ENCODE data around the gene SPINK1.
A peak's percentile ranks its signal among the peaks of the same experiment; 100 is the strongest.

Gene SPINK1

DNA sequence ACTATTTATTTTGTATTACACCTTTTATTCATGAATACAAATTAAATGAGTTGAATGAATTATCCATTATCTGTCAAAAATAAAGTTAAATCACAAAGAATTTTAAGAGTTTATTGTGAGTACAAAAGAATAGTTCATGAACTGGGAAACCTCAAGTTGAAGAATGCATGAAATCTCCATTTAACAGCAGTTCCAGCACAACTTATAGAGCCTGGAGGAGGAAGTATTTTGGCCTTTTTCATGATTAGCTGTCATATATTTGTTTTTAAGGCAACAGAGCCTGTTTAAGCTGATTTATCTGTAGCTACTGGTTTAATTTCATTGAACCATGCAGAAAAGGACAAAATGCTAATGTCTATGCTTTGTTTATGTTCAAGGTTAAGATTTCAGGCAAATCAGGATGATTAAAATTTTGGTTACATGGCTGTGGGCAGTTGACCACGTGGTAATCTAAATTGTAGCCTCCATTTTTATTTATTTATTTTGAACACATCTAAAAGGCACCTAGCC, 12.2 kb downstream of the SPINK1 start:
- no peak for DNase-seq
- H3K36me3 Mint-ChIP-seq (ENCODE audit: low read depth): no peaks in the 10 kb centered on the region
- no peak overlapping the region for H3K27ac Mint-ChIP-seq
- no peak for TF ChIP-seq CTCF (IDR thresholded peaks at IDR 0.05)
- H3K4me3 Mint-ChIP-seq: no peak overlapping the region
- H3K4me1 Mint-ChIP-seq: peaks cover 16% of the 10 kb centered on the region
- no peaks in the 10 kb centered on the region for H3K27me3 Mint-ChIP-seq (ENCODE audit: low read depth, poor library complexity)
- peaks cover 3% of the 10 kb centered on the region for H3K9me3 Mint-ChIP-seq

DNA sequence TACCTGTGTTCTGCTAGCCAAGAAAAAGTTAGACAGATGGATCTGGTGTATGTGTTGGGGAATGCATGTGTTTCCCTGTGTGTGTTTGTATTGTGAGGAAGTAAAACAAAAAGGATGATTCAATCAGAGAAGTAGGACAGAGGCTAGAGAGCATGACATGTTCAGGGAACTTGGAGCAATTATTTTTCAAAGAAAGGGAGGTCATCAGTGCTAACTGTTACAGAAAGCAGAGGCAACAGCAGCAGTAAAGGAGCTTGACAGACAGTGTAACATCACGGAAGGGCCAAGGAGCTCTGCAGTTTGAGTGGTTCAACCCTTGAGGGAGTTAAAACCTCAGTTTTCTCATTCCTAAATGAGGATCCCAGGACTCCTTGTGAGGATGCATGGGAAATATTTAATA, 13.2 kb downstream of the SPINK1 start:
- no peak for DNase-seq
- no peak for TF ChIP-seq CTCF (IDR thresholded peaks at IDR 0.05)
- no peaks in the 10 kb centered on the region for H3K36me3 Mint-ChIP-seq (ENCODE audit: low read depth)
- peak overlapping the region; percentile 22 for H3K27ac Mint-ChIP-seq
- H3K4me1 Mint-ChIP-seq: peaks cover 16% of the 10 kb centered on the region
- peaks cover 3% of the 10 kb centered on the region for H3K9me3 Mint-ChIP-seq
- H3K4me3 Mint-ChIP-seq: no peak overlapping the region
- H3K27me3 Mint-ChIP-seq (ENCODE audit: low read depth, poor library complexity): no peaks in the 10 kb centered on the region

- no peak overlapping the region for H3K4me3 Mint-ChIP-seq
- no peak for DNase-seq
- H3K4me1 Mint-ChIP-seq: peaks cover 5% of the 10 kb centered on the region
- peaks cover 3% of the 10 kb centered on the region for H3K9me3 Mint-ChIP-seq
- TF ChIP-seq CTCF (IDR thresholded peaks at IDR 0.05): no peak
- H3K27me3 Mint-ChIP-seq (ENCODE audit: low read depth, poor library complexity): no peaks in the 10 kb centered on the region
- H3K36me3 Mint-ChIP-seq (ENCODE audit: low read depth): no peaks in the 10 kb centered on the region
- no peak overlapping the region for H3K27ac Mint-ChIP-seq
Measured at GRCh38 chr5:147813696-147814095, 17.8 kb downstream of the SPINK1 start.

DNA sequence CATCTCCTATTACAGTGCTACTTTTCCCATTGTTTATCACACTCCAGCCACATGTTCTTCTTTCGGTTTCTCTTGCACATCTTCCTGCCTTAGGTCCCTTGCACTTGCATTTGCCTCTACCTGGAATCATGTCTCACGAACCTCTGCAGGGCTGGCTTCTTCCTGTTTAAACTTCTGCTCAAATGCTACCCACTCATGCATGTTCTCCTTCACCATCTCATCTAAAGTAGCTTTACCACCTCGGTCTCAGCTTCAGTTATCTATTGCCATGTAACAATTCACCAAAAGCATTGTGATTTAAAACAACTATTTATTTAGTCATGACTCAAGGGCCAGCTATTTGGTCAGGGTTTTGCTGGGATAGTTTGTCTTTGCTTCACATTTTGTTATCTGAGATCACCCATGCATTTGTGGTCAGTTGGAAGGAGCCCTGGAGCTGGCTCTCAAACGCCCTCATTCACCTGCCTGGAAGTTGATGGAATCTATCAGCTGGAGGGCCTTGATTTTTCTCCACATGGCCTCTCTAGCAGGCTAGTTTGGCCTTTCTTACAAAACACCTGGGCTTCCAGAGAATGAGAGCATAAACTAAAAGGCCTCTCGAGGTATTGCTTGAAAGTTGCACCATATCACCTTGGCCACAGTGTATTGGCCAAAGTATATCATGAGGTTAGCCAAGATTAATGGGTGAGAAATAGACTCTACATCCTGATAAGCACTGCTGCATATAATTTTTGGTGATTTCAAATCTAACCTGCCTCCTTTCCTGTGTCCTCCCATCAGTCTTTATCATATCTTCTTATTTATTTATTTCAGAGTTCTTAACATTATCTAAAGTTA, 21.4 kb downstream of the SPINK1 start:
- H3K4me3 Mint-ChIP-seq: no peak overlapping the region
- no peak for DNase-seq
- no peak overlapping the region for H3K27ac Mint-ChIP-seq
- peaks cover under 1% of the 10 kb centered on the region for H3K9me3 Mint-ChIP-seq
- H3K4me1 Mint-ChIP-seq: no peaks in the 10 kb centered on the region
- TF ChIP-seq CTCF (IDR thresholded peaks at IDR 0.05): no peak
- H3K27me3 Mint-ChIP-seq (ENCODE audit: low read depth, poor library complexity): no peaks in the 10 kb centered on the region
- no peaks in the 10 kb centered on the region for H3K36me3 Mint-ChIP-seq (ENCODE audit: low read depth)

DNA sequence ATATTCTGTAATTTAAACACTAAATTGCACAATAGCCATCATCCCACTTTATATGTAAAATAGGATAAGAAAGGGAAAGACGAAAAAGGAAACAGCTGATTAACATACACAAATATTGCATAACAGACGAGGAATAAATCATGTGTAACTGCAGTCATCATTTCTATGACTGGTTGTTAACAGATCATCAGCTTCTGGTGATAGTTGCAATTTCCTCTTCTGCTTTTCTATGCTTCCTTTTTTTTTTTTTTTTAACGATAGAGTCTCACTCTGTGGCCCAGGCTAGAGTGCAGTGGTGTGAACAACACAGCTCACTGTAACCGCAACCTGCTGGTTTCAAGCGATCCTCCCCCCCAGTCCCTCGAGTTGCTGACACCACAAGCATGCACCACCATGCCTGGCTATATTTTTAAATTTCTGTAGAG, 26.4 kb downstream of the SPINK1 start:
- Mint-ChIP-seq H3K4me1 (peaks cover 12% of the 10 kb centered on the region), H3K4me3 (no peak overlapping the region), H3K27me3 (ENCODE audit: low read depth, poor library complexity) (peaks cover 7% of the 10 kb centered on the region), H3K9me3 (no peaks in the 10 kb centered on the region), H3K36me3 (ENCODE audit: low read depth) (no peaks in the 10 kb centered on the region), H3K27ac (no peak overlapping the region)
- TF ChIP-seq CTCF (IDR thresholded peaks at IDR 0.05): no peak
- no peak for DNase-seq

DNA sequence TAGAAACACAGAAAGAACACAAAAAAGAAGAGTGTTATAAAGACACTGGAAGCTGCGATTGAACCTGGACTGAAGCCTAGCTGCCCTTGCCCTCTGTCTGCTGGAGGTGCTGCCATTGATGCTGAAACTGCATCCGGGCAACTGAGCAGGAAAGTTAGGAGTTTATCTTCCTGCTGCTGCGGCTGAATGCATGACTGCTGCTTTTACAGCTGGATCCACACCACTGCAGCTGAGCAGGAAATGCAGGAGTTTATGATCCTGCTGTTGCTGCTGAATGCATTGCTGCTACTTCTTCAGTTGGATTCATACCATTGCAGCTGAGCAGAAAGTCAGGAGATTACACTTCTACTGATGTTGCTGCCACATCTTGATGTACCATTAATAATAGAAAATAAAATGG, 27.1 kb downstream of the SPINK1 start:
- Mint-ChIP-seq H3K36me3 (ENCODE audit: low read depth) (no peaks in the 10 kb centered on the region), H3K27me3 (ENCODE audit: low read depth, poor library complexity) (peaks cover 7% of the 10 kb centered on the region), H3K9me3 (no peaks in the 10 kb centered on the region), H3K4me1 (peaks cover 12% of the 10 kb centered on the region), H3K4me3 (no peak overlapping the region), H3K27ac (no peak overlapping the region)
- no peak for TF ChIP-seq CTCF (IDR thresholded peaks at IDR 0.05)
- DNase-seq: no peak
